GM18858 (cell line): ENCODE measurements around the gene GHSR.

ENCODE experiments used
- ATAC-seq: cut with Tn5 transposase; IDR thresholded peaks from one replicate; pipeline ENCODE4 v1.9.1; 2021; ENCODE audit not compliant: unreplicated experiment

Gene GHSR, protein sequence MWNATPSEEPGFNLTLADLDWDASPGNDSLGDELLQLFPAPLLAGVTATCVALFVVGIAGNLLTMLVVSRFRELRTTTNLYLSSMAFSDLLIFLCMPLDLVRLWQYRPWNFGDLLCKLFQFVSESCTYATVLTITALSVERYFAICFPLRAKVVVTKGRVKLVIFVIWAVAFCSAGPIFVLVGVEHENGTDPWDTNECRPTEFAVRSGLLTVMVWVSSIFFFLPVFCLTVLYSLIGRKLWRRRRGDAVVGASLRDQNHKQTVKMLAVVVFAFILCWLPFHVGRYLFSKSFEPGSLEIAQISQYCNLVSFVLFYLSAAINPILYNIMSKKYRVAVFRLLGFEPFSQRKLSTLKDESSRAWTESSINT

DNA sequence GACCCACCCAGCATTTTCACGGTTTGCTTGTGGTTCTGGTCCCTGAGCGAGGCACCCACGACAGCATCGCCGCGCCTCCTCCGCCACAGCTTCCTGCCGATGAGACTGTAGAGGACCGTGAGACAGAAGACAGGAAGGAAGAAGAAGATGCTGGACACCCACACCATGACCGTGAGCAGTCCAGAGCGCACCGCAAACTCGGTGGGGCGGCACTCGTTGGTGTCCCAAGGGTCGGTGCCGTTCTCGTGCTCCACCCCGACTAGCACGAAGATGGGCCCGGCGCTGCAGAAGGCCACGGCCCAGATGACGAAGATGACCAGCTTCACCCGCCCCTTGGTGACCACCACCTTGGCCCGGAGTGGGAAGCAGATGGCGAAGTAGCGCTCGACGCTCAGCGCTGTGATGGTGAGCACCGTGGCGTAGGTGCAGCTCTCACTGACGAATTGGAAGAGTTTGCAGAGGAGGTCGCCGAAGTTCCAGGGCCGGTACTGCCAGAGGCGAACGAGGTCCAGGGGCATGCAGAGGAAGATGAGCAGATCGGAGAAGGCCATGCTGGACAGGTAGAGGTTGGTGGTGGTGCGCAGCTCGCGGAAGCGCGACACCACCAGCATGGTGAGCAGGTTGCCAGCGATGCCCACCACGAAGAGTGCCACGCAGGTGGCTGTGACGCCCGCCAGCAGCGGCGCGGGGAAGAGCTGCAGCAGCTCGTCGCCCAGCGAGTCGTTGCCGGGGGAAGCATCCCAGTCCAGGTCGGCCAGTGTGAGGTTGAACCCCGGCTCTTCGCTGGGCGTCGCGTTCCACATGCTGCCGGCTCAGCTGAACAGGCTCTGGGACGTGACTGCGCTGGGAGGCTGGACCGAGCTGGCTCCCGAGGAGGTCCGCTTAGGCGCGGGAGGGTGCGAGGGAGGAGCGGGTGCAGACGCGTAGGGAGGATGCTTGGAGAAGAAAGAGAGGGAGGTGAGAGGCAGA lies at the start of gene GHSR:
TSS of gene GHSR (minus strand) at position 846 of the 969 bp plus-strand sequence. CDS start at position 803, 43 bp downstream.
- ATAC-seq = no peak

DNA sequence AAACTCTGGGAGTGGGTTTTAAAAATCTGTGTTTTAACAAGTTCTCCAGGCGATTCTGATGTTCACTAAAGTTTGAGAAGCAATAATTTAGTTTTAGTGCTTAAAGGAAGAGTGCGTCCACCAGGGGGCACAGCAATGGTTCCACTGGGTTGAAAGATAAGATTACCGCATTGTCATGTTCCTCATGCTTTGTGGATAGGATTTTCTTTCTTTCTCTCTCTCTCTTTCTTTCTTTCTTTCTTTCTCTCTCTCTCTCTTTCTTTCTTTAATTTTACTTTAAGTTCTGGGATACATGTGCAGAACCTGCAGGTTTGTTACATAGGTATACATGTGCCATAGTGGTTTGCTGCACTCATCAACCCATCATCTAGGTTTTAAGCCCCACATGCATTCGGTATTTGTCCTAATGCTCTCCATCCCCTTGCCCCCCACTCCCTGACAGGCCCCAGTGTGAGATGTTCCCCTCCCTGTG lies 42.0 kb upstream of the GHSR start:
- peak; percentile 57 for ATAC-seq

DNA sequence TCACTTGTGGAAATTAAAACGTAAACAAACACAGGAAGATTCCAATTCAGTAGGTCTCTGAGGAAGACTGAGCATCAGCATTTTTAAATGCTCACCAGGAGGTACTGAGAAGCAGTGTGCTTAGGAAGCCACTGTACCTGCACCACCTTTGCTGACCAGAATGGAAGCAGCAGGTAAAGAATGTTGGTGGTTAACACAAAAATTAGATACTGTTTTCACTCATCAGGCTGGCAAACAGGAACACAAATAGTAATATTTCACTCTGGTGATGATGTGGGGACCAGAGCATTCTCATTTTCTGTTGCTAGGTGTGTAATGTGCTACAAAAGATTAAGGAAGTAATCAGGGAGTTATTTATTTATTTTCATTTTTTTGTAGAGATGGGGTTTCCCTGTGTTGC lies 29.9 kb upstream of the GHSR start:
- ATAC-seq = no peak

DNA sequence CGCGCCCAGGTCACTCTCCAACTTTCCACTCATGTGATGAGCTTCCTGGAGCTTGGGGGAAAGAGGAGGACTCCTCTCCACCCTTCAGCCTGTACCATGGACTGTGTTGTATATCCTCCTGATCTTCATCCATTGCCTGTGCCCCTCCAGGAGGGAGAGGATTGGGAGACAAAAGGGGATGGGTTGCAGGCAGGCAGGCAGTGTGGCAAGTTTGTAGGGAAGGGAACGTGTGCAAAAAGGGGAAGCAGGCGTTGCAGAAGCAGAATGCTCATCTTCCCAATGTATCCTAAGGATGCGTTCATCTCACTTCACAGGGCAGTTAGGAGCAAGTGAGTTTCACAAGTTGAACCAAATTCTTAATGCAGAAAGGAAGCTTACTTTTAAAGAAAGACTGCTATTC lies 28.1 kb upstream of the GHSR start:
- no peak for ATAC-seq

DNA sequence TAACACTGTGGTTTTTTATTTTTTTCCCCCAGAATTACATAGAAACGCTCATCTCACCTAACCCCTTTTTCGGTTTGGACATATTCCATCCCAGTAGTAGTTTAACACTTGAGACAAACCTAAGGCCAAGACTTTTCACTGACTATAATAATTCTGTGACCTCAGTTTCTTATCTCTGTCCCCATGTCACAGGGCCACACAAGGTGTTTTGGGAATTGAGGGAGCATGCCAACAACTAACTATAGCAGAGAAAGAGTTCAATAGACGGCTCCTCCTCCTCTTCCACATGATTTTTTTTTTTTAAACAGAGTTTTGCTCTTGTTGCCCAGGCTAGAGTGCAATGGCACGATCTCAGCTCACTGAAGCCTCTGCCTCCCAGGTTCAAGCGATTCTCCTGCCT lies 27.4 kb upstream of the GHSR start:
- no peak for ATAC-seq

DNA sequence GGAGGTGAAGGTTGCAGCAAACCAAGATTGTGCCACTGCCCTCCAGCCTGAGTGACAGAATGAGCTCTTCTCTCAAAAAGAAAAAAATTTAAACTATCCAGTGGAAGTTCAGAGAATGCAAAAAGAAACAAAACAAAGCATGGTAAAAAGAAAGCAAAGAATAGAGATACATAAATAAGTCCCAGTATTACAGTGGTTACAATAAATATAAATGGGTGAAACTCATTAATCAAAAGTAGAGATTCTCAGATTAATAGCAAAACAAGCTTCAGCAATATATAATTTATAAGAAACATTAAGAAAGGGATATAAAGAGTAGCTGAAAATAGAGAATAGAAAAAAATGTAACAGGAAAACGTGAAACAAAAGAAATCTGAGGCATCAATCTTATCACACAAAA lies 23.6 kb upstream of the GHSR start:
- ATAC-seq = no peak

DNA sequence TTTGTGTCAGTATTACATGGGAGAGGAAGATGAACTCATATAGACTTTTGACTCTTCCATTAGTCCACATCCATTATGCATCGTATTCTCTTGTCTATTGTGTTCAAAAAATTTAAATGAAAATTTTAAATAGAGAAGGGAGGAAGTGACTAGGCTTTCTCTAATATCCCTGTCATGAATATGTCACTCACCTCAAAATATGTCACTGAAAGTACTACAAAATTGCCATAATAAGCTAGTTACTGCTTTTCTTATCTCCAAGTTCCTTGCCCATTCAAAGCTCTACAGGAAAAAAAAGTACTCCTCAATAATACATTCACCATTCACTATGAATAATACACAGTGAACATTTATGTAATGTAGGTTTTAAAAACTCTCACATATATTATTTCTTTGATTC lies 22.3 kb upstream of the GHSR start:
- no peak for ATAC-seq

DNA sequence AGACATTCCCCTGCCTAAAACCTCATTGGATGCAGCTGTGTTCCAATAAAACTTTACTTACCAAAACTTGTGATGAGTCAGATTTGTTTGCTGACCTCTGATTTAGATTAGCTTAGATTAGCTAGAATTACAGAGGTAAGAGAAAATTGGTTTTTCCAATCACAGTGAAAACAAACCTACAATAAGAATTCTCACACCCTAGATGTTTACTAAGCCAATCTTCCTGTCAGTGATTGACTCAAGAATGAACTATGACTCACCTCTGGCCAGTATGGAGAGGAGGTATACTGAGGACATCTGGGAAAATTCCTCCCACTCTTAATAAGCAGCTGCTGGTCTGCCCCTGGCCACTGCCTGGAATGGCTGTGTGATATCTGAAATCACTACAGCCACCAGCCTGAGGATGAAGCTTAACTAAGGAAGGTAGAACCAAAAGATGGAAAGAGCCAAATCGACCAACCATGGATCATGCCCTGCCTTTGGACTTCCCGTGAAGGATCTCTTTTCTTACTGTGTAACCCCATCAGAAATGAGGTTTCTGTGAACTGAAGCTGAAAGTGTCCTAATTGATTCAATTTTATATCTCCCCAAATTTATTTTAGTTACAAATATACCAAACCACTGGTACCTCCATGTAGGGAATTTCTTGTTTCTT lies 19.0 kb upstream of the GHSR start:
- no peak for ATAC-seq

DNA sequence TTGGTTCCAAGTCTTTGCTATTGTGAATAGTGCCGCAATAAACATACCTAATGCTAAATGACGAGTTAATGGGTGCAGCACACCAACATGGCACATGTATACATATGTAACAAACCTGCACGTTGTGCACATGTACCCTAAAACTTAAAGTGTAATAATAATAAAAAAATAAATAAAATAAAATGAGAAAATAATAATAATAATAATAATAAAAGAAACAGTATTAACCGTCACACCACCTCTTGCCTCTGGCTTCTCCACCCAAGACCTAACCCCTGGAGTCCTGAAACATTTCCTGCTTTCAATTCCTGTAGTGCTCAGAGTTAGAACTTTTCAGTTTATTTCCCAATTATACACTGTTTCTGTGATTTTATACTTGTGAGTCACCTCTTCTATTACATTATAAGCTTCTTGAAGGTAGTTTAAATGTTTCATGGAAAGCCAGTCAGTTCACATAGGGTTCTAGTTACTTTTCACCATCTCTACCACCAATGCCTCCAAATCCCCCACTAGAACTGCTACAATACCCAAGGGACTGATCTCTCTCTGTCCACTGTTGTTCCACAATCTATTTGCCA lies 18.4 kb upstream of the GHSR start:
- no peak for ATAC-seq

DNA sequence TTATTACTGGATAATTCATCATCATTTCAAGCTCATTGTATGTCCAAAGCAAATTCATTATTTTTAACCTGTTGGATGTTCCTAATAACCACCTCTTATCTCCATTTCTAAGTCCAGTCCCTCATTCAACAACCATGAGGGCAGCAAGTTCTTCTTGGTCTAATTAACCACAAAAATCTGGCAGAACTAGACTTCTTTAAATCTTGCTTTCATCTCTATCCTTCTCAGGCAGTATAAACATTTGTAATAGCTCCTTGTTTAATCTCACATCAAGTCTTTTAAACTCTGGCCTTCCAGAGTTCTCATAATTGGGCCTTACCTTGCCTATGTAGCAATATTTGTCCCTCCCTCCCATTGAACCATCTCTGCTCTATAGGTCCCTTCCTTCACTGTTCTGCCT lies 17.0 kb upstream of the GHSR start:
- no peak for ATAC-seq

DNA sequence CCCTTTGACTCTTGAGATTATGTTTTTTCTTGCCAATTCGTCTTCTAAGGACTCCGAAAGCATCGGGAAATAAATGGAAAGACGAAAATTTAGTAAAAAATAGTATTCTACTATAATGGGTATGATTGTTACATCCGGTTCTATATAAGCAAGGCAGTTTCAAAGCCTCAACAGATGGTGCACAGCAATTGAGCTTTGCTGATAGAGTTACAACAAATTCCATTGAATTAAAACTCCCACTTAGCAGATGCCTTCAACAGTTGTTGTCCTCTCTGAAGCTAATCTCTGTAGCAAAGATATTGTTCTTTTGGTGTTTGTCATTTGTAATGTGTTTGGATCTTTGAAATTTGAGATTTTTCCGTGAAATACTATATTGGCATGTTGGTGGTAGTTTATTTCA lies 16.1 kb upstream of the GHSR start:
- no peak for ATAC-seq

DNA sequence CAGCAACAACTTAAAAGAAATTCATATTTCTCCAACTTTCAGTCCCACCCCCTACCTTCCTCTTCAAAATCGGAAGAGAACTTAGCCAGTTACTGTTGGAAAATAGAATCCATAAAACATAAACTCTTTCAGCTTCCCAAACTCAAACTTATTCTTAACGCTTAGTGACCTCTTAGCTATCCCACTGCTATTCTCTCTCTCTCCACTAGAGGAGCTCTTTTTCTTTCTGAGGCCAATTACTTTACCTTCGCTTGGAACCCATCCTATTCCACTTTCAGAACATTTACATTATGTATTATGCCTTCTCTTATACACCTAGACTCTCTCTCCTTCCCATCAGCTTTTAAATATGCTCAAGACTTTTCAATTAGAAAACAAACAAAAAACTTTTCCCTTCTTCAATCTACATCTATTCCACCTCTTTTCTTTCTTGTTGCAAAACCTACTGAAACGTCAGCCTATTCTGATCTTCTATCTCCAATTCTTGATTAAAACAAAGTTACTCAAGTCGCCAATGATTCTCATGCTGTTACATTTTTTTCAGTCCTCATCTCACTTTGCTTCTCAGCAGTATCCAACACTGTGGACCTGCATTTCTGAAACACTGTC lies 13.4 kb upstream of the GHSR start:
- peak; percentile 71 for ATAC-seq

DNA sequence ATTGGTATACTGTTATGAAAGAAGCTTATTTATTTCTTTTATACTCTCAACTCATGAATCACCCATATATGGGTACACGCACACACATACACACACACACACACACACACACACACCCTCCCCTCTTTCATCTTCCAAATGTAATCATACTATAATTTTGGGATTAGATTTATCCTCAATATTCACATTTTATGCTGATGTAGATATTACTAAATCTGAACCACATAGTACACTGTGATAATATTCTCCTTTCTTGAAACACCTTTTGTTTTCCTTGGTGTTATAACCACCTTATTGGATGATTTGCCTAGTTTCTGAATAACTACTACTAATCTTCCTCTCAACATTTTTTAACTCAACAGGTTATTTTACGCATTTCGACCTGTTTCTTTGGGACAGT lies 8.1 kb upstream of the GHSR start:
- no peak for ATAC-seq

DNA sequence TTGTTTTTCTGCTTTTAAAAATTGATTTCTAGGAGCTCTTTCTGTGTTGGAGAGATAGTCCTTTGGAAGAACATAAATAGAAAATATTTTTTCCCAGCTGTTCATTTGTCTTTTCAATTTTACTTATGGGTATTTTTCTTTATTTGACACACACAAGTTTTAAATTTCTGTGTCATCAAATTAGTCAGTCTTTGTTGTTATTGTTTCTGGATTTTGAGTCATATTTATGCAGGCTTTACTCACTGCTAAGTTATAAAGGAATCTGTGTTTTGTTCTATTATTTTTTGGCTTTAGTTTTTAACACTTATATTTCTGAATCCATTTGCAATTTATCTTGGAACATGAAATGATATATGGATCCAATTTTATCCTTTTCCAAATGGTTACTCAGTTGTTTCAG lies 5.9 kb upstream of the GHSR start:
- no peak for ATAC-seq

DNA sequence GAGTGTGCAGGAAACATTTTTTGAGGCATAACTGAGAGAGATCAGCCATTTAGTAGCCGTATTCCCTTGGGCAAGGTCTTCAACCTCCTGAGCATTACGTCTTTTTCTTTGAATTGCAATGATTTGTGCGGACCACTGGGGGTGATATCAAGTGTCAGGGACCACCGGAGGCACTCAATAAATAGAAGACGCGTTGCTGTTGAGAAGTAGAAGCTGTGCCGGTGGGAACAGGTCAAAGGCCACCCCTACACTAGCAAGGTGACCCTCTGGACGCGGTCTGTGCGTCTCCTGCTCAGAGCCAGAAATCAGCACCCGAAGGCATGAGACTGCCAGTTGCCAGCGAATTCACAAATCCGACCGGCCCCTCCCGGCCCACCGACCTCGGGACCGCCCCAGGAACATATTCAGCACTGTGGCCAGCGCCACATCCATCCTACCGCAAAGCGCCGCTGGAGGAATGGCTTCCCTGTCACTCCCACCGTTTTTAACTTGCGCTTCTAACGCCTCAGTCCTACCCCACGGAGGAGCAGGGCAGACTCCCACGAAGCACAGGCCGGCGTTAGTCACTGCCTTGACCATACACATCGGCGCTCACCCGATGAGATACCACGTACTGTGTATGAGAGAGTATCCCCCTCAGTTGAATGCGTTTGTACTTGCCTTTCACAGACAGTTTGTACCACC lies 1.4 kb upstream of the GHSR start:
- ATAC-seq = no peak

DNA sequence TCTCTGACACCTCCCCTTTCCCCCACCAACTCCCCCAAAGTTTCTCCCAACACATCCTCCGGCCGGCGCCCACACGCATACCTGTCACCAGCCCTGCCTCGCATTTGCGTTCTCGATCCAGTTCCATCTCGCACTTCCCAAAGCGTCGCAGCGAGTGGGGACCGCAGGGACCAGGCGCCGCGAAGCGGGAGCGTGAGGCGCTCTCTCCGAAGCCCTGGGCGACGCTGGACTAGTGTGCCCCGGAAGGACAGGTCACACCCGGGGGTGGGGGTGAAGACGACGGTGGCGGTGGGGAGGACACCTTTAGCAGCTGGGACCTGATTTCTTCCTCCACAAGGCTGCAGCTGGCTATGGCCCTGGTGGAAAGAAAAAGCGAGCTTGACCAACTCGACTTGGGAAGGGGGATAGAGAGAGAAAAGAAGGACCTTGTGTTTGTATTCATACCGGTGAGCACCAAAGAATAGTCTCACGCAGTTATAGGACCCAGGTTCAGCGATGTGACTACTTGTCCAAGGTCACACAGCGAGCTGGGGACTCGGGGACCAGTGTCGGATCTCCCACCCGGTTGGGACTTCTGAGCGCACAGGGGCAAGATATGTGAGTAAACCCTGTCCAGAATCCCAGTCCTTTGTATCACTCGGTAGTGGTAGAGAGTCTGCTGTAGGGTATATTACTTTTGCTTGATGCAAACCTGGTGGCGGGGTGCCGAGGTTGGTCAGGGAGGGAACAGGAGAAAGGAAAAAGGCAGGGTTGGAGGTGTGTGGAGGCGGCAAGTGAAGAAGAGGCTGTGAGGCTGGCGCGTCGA lies 607 bp upstream of the GHSR start:
- ATAC-seq = no peak

DNA sequence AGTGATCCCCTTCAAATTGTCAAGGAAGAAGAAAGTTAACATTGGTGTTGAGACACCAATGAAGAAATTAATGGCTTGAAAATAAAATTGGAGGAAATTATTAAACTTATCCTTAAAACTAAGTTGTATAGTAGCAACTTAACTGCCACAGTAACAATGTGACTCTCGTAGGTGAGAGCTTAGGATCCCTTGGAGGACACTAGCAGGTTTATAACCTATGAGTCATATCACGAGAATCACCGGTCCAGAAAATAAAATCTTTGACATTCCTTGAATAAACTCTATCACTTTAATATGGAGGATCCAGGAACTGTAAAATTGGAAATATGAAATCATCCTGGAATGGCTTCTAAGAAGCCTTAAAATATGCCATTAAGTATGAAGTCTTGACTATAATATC lies 2.1 kb downstream of the GHSR start:
- ATAC-seq = no peak

DNA sequence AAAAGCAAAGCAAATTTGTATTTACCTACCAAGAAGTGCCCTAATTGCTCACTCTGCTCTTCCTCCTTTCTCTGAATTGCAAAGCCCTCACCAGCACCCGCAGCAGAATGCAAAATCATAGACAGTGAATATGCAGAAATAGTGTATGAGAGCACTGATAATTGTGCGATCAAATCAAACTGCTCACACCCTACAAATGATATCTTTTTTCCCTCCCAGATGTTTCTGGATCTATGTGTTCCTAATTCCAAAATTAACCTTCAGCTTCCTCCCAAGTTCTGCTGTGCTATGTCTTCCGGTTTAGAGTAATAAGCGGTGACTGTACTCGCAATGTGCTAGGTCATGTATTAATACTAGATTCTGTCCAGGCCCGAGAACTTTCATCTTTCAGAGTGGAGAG lies 3.4 kb downstream of the GHSR start:
- no peak for ATAC-seq

DNA sequence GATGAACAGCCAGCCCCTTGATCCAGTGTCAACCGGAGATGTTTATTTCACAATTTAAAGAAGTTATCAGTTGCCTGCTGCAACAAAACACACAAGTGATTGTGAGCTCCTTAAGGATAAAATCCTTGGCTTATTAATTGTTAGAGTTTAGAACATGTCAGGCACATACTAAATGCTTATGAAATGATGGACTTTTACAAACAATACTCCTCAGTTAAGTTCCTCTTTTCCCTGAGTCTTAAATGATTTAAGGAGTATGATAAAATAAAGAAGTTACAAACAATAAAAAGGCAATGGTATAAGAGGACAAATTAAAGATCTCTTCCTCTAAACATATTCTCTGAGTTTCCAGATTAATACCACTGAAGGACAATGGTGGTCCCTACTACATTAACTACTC lies 5.7 kb downstream of the GHSR start:
- ATAC-seq = no peak
